ENCODE results near the gene CLEC2B.
A peak's percentile ranks its signal among the peaks of the same experiment; 100 is the strongest.

CLEC2B gene

DNA sequence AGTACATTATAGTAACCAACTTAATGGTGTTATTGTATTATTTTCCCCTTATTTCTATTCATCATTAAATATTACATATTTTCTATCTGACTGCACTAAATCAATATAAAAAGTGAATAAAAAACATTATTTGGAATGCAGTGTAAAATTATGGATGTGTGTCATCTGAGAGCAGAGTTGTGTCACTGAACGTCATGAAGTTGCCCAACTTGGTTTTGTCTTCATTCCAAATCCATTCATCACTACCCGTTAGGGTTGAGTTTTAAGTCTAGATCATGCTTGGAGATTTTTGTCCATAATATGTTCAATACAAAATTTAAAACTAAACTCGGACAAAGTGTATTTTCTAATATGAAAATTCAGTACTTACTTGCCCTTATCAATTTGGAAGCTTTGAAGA, 25.7 kb downstream of the CLEC2B start:
- H3K9ac ChIP-seq (ENCODE audit: low read depth, low read length) = no peak overlapping the region
- H3K36me3 ChIP-seq (ENCODE audit: control insufficient read depth, insufficient read depth, low read length) = no peaks in the 10 kb centered on the region
- no peaks in the 10 kb centered on the region for H3K9me3 ChIP-seq (ENCODE audit: control insufficient read depth, insufficient read depth, low read length)
- no peaks in the 10 kb centered on the region for H3K4me1 ChIP-seq (ENCODE audit: control insufficient read depth, insufficient read depth, low read length)
- H3K27me3 ChIP-seq (ENCODE audit: control insufficient read depth, insufficient read depth, low read length) = no peaks in the 10 kb centered on the region
- no peak overlapping the region for H3K4me3 ChIP-seq (ENCODE audit: low read depth, low read length)
- no peak overlapping the region for H3K27ac ChIP-seq (ENCODE audit: low read depth, low read length)

DNA sequence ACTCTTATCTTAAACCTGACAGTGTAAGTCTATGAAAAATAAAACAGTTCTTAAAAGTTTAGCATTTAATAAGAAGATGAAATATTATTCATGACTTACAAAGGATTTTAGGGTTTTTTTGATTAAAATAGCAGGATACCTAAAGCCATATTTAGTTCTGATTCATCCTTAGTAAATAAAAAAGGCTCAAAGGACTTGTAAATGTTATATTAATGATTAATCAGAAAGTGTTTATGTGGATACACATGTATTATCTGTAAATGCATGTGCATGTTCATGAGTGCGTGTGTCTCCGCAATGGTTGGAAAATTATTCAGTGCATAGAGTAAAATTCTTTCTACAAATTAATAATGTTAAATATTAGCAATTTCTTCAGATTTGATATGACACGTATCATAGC, 37.4 kb downstream of the CLEC2B start:
- no peaks in the 10 kb centered on the region for H3K36me3 ChIP-seq (ENCODE audit: control insufficient read depth, insufficient read depth, low read length)

DNA sequence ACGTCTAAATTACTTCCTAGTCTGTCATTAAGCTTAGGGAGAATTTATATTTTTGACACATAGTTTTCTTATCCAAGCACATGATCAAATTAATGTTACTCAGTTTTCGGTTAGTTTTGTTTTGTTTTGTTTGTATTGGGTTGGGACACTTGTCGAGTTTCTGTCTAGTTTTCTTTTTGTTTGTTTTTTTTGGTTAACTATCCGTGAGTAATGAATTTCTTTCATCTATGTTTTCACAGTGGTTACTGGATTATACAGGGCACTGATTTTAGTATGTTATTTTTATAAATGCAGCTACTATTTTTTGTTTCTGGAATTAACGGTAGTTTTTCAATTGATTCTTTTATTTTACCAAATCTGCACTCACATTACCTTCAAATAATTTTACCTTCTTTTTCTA, 39.2 kb downstream of the CLEC2B start:
- Histone ChIP-seq H3K9me3 (ENCODE audit: control insufficient read depth, insufficient read depth, low read length) (no peaks in the 10 kb centered on the region), H3K36me3 (ENCODE audit: control insufficient read depth, insufficient read depth, low read length) (no peaks in the 10 kb centered on the region), H3K27me3 (ENCODE audit: control insufficient read depth, insufficient read depth, low read length) (no peaks in the 10 kb centered on the region), H3K9ac (ENCODE audit: low read depth, low read length) (no peak overlapping the region), H3K4me1 (ENCODE audit: control insufficient read depth, insufficient read depth, low read length) (no peaks in the 10 kb centered on the region), H3K4me3 (ENCODE audit: low read depth, low read length) (no peak overlapping the region), H3K27ac (ENCODE audit: low read depth, low read length) (no peak overlapping the region)

More for the DNA sequence above, 37.4 kb downstream of the CLEC2B start:
- H3K9ac ChIP-seq (ENCODE audit: low read depth, low read length) = no peak overlapping the region
- no peak overlapping the region for H3K4me3 ChIP-seq (ENCODE audit: low read depth, low read length)
- no peaks in the 10 kb centered on the region for H3K9me3 ChIP-seq (ENCODE audit: control insufficient read depth, insufficient read depth, low read length)
- no peaks in the 10 kb centered on the region for H3K4me1 ChIP-seq (ENCODE audit: control insufficient read depth, insufficient read depth, low read length)
- no peak overlapping the region for H3K27ac ChIP-seq (ENCODE audit: low read depth, low read length)
- H3K27me3 ChIP-seq (ENCODE audit: control insufficient read depth, insufficient read depth, low read length) = no peaks in the 10 kb centered on the region

DNA sequence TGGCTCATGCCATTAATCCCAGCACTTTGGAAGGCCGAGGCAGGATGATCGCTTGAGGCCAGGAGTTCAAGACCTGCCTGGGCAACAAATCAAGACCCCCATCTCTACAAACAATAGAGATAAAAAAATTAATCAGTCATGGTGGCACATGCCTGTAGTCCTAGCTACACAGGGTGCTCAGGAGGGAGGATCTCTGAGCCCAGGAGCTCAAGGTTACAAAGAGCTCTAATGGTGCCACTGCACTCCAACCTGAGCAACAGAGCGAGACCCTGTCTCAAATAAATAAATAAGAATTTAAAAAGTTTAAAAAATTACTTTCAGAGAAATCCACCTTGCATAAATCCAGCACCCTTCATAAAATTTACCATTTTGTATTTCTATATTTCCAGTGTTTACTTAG, 39.7 kb downstream of the CLEC2B start:
- Histone ChIP-seq H3K4me1 (ENCODE audit: control insufficient read depth, insufficient read depth, low read length) (no peaks in the 10 kb centered on the region), H3K27me3 (ENCODE audit: control insufficient read depth, insufficient read depth, low read length) (no peaks in the 10 kb centered on the region), H3K9me3 (ENCODE audit: control insufficient read depth, insufficient read depth, low read length) (no peaks in the 10 kb centered on the region), H3K9ac (ENCODE audit: low read depth, low read length) (no peak overlapping the region), H3K27ac (ENCODE audit: low read depth, low read length) (no peak overlapping the region), H3K4me3 (ENCODE audit: low read depth, low read length) (no peak overlapping the region), H3K36me3 (ENCODE audit: control insufficient read depth, insufficient read depth, low read length) (no peaks in the 10 kb centered on the region)

DNA sequence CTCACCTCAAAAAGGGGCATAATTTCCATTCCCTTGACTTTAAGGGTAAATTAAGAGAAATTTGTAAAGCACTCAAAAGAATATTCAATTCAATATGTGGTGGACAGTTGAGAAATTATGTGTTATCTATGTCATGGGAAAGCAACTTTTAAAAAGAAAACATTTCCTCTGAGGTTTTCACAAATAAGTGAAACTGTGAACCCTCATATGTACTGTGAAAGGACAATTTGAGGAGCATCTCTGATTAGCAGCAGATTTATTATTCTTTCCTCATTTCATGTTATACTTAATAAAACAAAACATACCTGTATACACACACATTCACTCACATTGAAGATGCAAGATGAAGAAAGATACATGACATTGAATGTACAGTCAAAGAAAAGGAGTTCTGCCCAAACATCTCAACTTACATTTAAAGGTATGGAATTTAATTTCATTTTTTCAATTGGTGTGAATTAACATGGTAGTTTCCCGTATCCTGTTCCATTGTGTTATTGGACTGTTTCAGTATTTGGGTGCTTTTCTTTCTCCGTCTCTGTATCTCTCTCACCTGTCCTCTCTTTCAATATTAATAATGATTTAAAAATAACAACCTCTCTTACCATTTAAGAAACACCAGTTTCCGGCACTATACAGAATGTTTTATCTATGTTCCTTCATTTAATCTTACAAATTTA, 41.8 kb downstream of the CLEC2B start, which contains the start of gene KLRF1:
Gene KLRF1, plus strand, starts transcription at position 273 of the 680 bp plus-strand sequence. Its CDS starts 64 bp downstream, at position 337.
- Histone ChIP-seq H3K27me3 (ENCODE audit: control insufficient read depth, insufficient read depth, low read length) (no peaks in the 10 kb centered on the region), H3K36me3 (ENCODE audit: control insufficient read depth, insufficient read depth, low read length) (no peaks in the 10 kb centered on the region), H3K27ac (ENCODE audit: low read depth, low read length) (no peak within 1 kb of the TSS), H3K4me1 (ENCODE audit: control insufficient read depth, insufficient read depth, low read length) (no peaks in the 10 kb centered on the region), H3K4me3 (ENCODE audit: low read depth, low read length) (no peak within 1 kb of the TSS), H3K9me3 (ENCODE audit: control insufficient read depth, insufficient read depth, low read length) (no peaks in the 10 kb centered on the region), H3K9ac (ENCODE audit: low read depth, low read length) (no peak within 1 kb of the TSS)

DNA sequence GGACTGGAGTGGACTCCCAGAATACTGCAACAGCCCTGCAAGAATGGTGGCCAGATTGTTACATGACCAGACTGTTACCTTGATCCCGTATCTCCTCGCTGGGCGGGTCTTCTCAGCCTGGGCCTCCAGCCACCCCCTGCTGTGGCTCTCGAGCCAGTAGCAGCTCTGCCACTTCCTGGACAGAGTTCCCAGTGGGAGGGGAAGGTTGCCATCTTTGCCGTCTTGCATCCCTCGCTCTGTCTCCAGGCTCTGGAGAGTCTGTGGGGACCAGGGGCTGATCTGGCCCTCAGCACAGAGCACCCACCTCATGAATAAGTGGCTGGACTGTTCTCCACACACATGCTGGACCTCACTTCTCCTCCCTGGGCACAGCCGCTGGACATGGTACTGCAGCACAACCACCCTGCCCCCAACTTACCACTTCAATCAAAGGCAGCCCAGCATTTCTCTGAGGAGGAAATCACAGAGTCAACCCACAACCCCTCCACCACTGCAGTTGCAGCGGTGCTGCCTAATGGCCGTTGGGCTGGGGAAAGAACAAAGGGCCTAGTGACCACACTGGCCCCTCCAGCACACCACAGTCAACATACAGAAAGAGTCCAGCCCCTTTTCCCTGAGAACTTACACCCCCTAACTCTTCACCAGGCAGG, 48.7 kb downstream of the CLEC2B start:
- H3K4me1 ChIP-seq (ENCODE audit: control insufficient read depth, insufficient read depth, low read length) = no peaks in the 10 kb centered on the region
- no peaks in the 10 kb centered on the region for H3K36me3 ChIP-seq (ENCODE audit: control insufficient read depth, insufficient read depth, low read length)
- H3K4me3 ChIP-seq (ENCODE audit: low read depth, low read length) = no peak overlapping the region
- H3K9me3 ChIP-seq (ENCODE audit: control insufficient read depth, insufficient read depth, low read length) = no peaks in the 10 kb centered on the region
- no peak overlapping the region for H3K9ac ChIP-seq (ENCODE audit: low read depth, low read length)
- no peaks in the 10 kb centered on the region for H3K27me3 ChIP-seq (ENCODE audit: control insufficient read depth, insufficient read depth, low read length)
- H3K27ac ChIP-seq (ENCODE audit: low read depth, low read length) = no peak overlapping the region

DNA sequence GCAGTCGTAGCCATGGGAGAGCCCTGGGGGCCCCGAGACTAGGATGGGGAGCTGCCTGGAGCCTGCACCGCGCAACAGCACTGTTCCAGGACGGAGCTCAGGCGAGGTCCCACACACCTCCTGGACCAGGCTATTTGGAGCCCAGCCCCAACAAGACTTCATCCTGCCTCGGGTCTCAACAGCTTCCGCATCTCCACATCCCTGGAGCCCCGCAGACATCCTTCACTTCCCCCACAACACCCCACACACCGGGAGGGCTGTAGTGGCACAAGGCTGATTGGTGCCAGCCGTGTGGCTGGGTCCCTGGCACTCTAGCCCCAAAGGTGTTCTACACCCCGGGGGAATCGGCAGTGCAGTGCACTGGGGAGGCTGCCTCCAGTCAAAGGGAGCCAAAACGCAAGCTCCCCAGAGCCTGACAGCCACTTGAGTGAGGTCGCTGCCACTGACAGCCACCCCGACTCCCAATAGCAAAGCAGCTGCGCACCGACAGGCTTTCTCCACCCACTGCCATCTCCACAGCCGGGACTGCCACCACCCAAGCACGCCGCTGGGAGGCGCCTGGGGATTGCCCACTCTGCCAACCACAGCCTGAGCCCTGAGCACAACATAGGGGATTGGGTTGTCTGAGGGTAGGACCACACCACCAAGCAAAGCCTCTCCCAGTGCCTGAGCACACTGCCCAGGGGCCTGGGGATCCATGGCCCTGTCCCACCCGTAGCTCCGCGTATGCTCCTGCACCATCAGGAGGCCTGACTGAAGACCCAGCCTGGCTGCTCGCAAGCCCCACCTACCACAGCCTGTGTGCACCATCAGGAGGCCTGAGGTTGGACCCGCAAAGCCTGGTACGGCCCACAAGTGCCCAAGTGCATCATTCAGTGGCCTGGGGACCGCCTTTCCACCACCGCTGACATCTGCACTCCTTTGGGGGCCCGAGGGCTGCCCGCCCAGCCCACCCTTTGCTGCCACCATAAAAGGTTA, 55.0 kb downstream of the CLEC2B start:
- H3K27ac ChIP-seq (ENCODE audit: low read depth, low read length) = no peak overlapping the region
- peak overlapping the region; percentile 22 for H3K4me3 ChIP-seq (ENCODE audit: low read depth, low read length)
- no peaks in the 10 kb centered on the region for H3K4me1 ChIP-seq (ENCODE audit: control insufficient read depth, insufficient read depth, low read length)
- no peaks in the 10 kb centered on the region for H3K9me3 ChIP-seq (ENCODE audit: control insufficient read depth, insufficient read depth, low read length)
- no peaks in the 10 kb centered on the region for H3K27me3 ChIP-seq (ENCODE audit: control insufficient read depth, insufficient read depth, low read length)
- H3K36me3 ChIP-seq (ENCODE audit: control insufficient read depth, insufficient read depth, low read length) = no peaks in the 10 kb centered on the region
- H3K9ac ChIP-seq (ENCODE audit: low read depth, low read length) = no peak overlapping the region

DNA sequence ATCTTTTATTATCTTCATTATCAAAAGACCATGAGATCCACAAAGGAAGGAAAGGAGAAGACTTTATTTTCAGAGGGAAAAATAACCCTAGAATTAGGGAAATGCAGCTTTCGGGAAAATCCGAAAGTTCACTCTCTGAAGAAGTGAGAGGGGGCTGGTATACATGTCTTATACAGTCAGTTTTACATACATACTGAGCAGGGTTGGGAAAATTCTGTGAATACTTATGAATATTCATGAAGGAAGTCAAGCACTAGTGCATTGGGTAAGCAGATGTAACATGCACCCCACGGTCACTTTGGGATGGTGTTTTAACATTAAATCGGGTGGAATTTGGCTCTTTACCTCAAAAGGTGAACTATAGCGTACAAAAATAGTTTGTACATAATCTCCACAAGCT, 57.5 kb downstream of the CLEC2B start:
- H3K4me3 ChIP-seq (ENCODE audit: low read depth, low read length) = no peak overlapping the region
- no peaks in the 10 kb centered on the region for H3K27me3 ChIP-seq (ENCODE audit: control insufficient read depth, insufficient read depth, low read length)
- H3K9me3 ChIP-seq (ENCODE audit: control insufficient read depth, insufficient read depth, low read length) = no peaks in the 10 kb centered on the region
- H3K9ac ChIP-seq (ENCODE audit: low read depth, low read length) = no peak overlapping the region
- no peak overlapping the region for H3K27ac ChIP-seq (ENCODE audit: low read depth, low read length)
- no peaks in the 10 kb centered on the region for H3K36me3 ChIP-seq (ENCODE audit: control insufficient read depth, insufficient read depth, low read length)
- H3K4me1 ChIP-seq (ENCODE audit: control insufficient read depth, insufficient read depth, low read length) = no peaks in the 10 kb centered on the region

DNA sequence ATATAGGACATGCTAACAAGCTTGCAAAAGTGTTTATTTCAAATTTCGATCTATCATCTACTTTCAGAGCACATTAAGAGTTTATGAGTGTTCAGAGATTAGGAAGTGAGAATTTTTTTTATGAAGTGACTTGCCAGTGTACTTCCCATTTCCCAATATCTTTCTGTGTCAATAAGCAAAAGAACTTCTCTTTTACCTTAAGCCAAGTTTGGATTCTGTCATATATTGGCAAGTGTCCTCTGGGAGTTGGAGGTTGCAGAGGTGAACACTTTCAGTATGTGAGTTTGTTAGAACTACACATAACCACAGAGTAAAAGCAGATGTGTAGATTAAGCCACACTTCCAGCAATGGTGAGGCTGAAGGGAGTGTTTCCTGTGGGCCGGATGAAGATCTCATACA, 58.5 kb downstream of the CLEC2B start:
- H3K27ac ChIP-seq (ENCODE audit: low read depth, low read length) = no peak overlapping the region
- H3K4me1 ChIP-seq (ENCODE audit: control insufficient read depth, insufficient read depth, low read length) = no peaks in the 10 kb centered on the region
- H3K9ac ChIP-seq (ENCODE audit: low read depth, low read length) = no peak overlapping the region
- no peaks in the 10 kb centered on the region for H3K36me3 ChIP-seq (ENCODE audit: control insufficient read depth, insufficient read depth, low read length)
- H3K9me3 ChIP-seq (ENCODE audit: control insufficient read depth, insufficient read depth, low read length) = no peaks in the 10 kb centered on the region
- no peaks in the 10 kb centered on the region for H3K27me3 ChIP-seq (ENCODE audit: control insufficient read depth, insufficient read depth, low read length)
- no peak overlapping the region for H3K4me3 ChIP-seq (ENCODE audit: low read depth, low read length)

DNA sequence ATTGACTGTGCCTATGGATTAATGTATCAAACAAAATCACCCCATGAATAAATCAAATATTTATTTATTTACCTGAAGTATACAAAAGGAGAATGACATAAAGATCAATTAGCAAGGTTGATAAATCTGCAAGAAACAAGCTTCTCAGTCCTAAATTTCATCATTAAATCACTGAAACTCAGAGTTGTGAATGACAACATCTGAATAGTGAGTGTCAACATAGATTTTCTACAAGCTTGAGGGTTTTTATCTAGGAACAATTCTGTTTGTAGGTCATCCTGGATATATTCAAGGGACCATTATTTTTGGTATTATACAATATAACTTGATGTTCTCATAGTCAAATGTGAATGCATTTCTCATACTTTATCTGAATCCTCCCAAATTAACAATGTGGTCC, 59.3 kb downstream of the CLEC2B start:
- no peak overlapping the region for H3K4me3 ChIP-seq (ENCODE audit: low read depth, low read length)
- H3K27me3 ChIP-seq (ENCODE audit: control insufficient read depth, insufficient read depth, low read length) = no peaks in the 10 kb centered on the region
- H3K36me3 ChIP-seq (ENCODE audit: control insufficient read depth, insufficient read depth, low read length) = no peaks in the 10 kb centered on the region
- no peaks in the 10 kb centered on the region for H3K9me3 ChIP-seq (ENCODE audit: control insufficient read depth, insufficient read depth, low read length)
- H3K9ac ChIP-seq (ENCODE audit: low read depth, low read length) = no peak overlapping the region
- no peaks in the 10 kb centered on the region for H3K4me1 ChIP-seq (ENCODE audit: control insufficient read depth, insufficient read depth, low read length)
- H3K27ac ChIP-seq (ENCODE audit: low read depth, low read length) = no peak overlapping the region

DNA sequence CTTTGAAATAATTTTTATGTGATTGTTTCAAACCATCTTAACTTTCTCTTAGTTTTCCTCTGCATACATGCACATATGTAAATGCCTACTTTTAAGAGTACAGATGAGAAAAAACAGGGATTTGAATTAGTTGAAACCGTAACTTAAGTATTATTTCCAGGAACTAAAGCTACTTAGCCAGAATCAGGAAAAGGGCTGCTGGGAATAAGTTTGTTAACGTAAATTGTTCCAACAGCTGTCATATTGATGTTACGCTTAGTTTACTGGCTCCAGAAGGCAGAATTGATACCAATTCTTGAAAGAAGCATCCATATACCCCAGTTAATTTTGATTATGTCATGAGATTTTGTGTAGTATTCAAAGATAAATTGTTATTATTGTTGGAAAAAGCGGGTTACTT, 59.8 kb downstream of the CLEC2B start:
- H3K4me3 ChIP-seq (ENCODE audit: low read depth, low read length) = no peak overlapping the region
- H3K27me3 ChIP-seq (ENCODE audit: control insufficient read depth, insufficient read depth, low read length) = no peaks in the 10 kb centered on the region
- H3K4me1 ChIP-seq (ENCODE audit: control insufficient read depth, insufficient read depth, low read length) = no peaks in the 10 kb centered on the region
- no peak overlapping the region for H3K27ac ChIP-seq (ENCODE audit: low read depth, low read length)
- no peaks in the 10 kb centered on the region for H3K9me3 ChIP-seq (ENCODE audit: control insufficient read depth, insufficient read depth, low read length)
- no peak overlapping the region for H3K9ac ChIP-seq (ENCODE audit: low read depth, low read length)
- no peaks in the 10 kb centered on the region for H3K36me3 ChIP-seq (ENCODE audit: control insufficient read depth, insufficient read depth, low read length)

All from HUES48 (cell line).